Hepatocyte (in vitro differentiated cells): ENCODE results near the gene POLR3GL. TPM values are rescaled to one million over a fixed set of nuclear protein-coding genes. Genes with fewer than 3 reads are reported as not detected.

Experiments used
- DNase-seq: peaks from one replicate; pipeline ENCODE4 v3.0.0-alpha.2; 2016; ENCODE audit warnings: low spot score
- H2AFZ ChIP-seq: fragments of 200-600 bp; sonication (generic); 2 replicates; pipeline ENCODE4 v1.6.0; 2016; ENCODE audit warnings: antibody characterized with exemption, mild to moderate bottlenecking
- H3K27ac ChIP-seq: fragments of 200-600 bp; sonication (generic); 2 replicates; pipeline ENCODE4 v1.5.1; 2016; ENCODE audit warnings: mild to moderate bottlenecking
- H3K27me3 ChIP-seq: fragments of 200-600 bp; sonication (generic); 2 replicates; pipeline ENCODE4 v1.6.1; 2016
- H3K36me3 ChIP-seq: fragments of 200-600 bp; sonication (generic); replicated peaks from 2 replicates; pipeline ENCODE4 v1.5.1; 2016; ENCODE audit warnings: low read depth; ENCODE audit not compliant: insufficient read depth
- H3K4me1 ChIP-seq: fragments of 200-600 bp; sonication (generic); 2 replicates; pipeline ENCODE4 v1.5.1; 2016; ENCODE audit warnings: mild to moderate bottlenecking, moderate library complexity; ENCODE audit not compliant: insufficient read depth
- H3K4me2 ChIP-seq: fragments of 200-600 bp; sonication (generic); 2 replicates; pipeline ENCODE4 v1.6.0; 2016
- H3K4me3 ChIP-seq: fragments of 200-600 bp; sonication (generic); 2 replicates; pipeline ENCODE4 v1.5.1; 2016; ENCODE audit warnings: mild to moderate bottlenecking
- H3K79me2 ChIP-seq: fragments of 200-600 bp; sonication (generic); 2 replicates; pipeline ENCODE4 v1.6.0; 2017; ENCODE audit warnings: mild to moderate bottlenecking
- H3K9me2 ChIP-seq: fragments of 200-600 bp; sonication (generic); replicated peaks from 2 replicates; pipeline ENCODE4 v1.6.0; 2017; ENCODE audit warnings: mild to moderate bottlenecking; ENCODE audit not compliant: insufficient read depth
- H3K9me3 ChIP-seq: fragments of 200-600 bp; sonication (generic); 2 replicates; pipeline ENCODE4 v1.5.1; 2016; ENCODE audit warnings: low read depth, mild to moderate bottlenecking
- H4K20me1 ChIP-seq: fragments of 200-600 bp; sonication (generic); 2 replicates; pipeline ENCODE4 v1.6.0; 2016; ENCODE audit warnings: mild to moderate bottlenecking; ENCODE audit not compliant: insufficient read depth, poor library complexity, severe bottlenecking
- EZH2 ChIP-seq: fragments of 200-600 bp; sonication (generic); IDR thresholded peaks from 2 replicates; pipeline ENCODE4 v1.6.1; 2016; ENCODE audit warnings: antibody characterized with exemption, mild to moderate bottlenecking, borderline replicate concordance
- EZH2phosphoT487 ChIP-seq: fragments of 200-600 bp; sonication (generic); IDR thresholded peaks from one replicate; pipeline ENCODE4 v1.6.1; 2018; ENCODE audit warnings: antibody characterized with exemption, mild to moderate bottlenecking, low read depth, moderate library complexity; ENCODE audit not compliant: unreplicated experiment, severe bottlenecking
- WGBS: methylation state at CpG from one replicate; pipeline ENCODE4 v1.1.6; 2016; ENCODE audit warnings: low lambda C conversion rate; ENCODE audit errors: missing lambda C conversion rate; 5-methylcytosine and 5-hydroxymethylcytosine counted together
- polyA plus RNA-seq: library from polyadenylated mRNA; unstranded; fragments of >200 nt; fragmentation: Nextera tagmentation; extraction: Ambion mirVana; gene quantifications from 2 replicates; pipeline ENCODE4 v1.2.1, GENCODE V29; 2016
- total RNA-seq: library from RNA; depleted of rRNA; stranded (reverse); fragments of >200 nt; gene quantifications from 2 replicates; pipeline ENCODE4 v1.2.3, GENCODE V29; 2014
- TF ChIP-seq, protein P1 (sequence below): fragments of 200-600 bp; sonication (generic); IDR thresholded peaks from 2 replicates; pipeline ENCODE4 v1.5.1; 2016; ENCODE audit warnings: antibody characterized with exemption, mild to moderate bottlenecking; ENCODE audit not compliant: poor library complexity

The POLR3GL gene
- total and polyA plus RNA-seq, 2 experiments from 2014 or later, result 10.5 to 27.3 TPM

DNA sequence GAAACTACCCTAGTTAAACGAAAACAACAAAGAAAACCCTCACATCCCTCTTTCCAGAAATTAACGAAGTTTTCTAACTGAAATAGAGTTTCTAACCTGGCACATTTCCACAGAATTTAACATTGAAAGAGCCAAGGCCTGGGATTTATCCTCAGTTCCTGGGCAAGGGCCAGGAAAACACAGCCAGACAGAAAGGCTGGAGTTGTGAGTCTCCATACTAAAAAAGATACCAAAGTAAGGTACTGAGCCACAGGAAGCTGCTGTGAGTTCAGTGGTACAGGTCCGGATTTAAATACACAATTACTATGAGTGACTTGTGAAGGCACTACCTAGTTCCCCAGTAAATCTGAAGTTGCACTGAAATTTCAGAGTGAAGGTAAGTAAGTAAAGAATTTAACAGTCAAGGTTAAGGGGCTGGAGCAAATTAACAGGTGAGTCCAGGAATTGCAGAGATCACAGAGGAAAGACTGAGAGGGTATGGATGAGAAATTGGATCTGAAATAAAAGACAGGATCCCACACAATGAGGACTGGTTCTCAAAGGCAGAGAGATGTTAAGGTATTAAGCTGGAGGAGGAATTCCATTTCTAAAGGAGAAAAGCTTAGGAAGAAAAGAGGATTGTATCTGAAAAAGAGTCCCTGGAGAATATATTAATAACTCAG is 7.6 kb upstream of the POLR3GL start:
- H3K27ac ChIP-seq, result peak overlapping the region; percentile 88
- no peaks in the 10 kb centered on the region for H3K36me3 ChIP-seq
- WGBS, result 39% methylated on average over 3 of the region's 3 CpGs
- peaks cover 26% of the 10 kb centered on the region for H3K4me1 ChIP-seq
- peaks cover 40% of the 10 kb centered on the region for H3K79me2 ChIP-seq
- no peak for TF ChIP-seq EZH2
- no peak for TF ChIP-seq EZH2phosphoT487
- TF ChIP-seq, protein P1, sequence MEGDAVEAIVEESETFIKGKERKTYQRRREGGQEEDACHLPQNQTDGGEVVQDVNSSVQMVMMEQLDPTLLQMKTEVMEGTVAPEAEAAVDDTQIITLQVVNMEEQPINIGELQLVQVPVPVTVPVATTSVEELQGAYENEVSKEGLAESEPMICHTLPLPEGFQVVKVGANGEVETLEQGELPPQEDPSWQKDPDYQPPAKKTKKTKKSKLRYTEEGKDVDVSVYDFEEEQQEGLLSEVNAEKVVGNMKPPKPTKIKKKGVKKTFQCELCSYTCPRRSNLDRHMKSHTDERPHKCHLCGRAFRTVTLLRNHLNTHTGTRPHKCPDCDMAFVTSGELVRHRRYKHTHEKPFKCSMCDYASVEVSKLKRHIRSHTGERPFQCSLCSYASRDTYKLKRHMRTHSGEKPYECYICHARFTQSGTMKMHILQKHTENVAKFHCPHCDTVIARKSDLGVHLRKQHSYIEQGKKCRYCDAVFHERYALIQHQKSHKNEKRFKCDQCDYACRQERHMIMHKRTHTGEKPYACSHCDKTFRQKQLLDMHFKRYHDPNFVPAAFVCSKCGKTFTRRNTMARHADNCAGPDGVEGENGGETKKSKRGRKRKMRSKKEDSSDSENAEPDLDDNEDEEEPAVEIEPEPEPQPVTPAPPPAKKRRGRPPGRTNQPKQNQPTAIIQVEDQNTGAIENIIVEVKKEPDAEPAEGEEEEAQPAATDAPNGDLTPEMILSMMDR, result no peak
- peak overlapping the region; percentile 78 for H3K4me2 ChIP-seq
- H3K9me2 ChIP-seq, result no peaks in the 10 kb centered on the region
- H3K27me3 ChIP-seq, result peaks cover 16% of the 10 kb centered on the region
- no peaks in the 10 kb centered on the region for H4K20me1 ChIP-seq
- H3K9me3 ChIP-seq, result no peaks in the 10 kb centered on the region
- DNase-seq, result peak; percentile 28
- H3K4me3 ChIP-seq, result peak overlapping the region; percentile 60
- peak overlapping the region; percentile 47 for H2AFZ ChIP-seq

DNA sequence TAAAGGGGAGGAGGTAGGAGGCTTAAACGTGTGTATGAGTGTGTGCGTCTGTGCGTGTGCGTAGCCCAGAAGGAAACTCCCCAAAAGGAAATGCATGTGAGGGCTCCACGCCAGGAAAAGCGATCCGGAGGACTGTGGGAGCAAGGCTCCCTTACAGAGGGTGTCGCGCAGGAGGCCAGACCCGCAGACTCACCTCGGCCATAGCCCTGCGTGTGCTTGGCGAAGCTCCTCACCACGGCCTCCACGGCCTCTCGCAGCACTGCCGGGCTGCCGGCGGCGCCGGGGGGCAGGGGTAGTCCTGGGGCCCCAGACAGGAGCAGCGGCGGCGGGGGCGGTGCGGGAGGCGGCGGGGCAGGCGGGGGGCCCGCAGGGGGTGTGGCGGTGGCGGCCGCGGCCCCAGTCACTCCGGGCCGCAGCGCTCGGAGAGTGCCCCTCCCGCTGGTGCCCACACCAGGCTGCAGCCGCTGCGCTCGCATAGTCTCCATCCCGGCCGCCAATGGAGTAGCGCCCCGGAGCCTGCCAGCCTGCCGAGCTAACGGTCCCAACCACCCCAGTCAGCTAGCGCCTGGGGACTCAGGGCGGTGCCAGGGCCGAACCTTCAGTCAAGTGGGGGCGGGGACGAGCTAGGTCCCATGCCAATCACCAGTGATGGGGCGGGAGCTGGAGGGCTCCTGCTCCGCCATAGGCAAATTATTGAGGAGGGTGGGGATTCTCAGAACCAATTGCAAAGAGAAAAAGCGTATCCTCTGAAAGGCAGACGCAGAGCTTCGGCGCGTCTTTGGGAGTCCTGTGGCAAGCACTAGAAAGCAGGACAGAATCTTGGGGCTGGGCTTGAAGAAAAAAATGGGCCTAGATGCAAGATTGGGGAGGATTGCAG is 6.8 kb upstream of the POLR3GL start, which contains the start of gene LIX1L:
LIX1L (minus strand) TSS at position 575 of the 877 bp plus-strand sequence; CDS start at position 485, 90 bp downstream.
- Histone ChIP-seq H3K79me2 (peaks cover 32% of the 10 kb centered on the region), H3K9me3 (no peaks in the 10 kb centered on the region), H3K36me3 (no peaks in the 10 kb centered on the region), H3K4me1 (peaks cover 33% of the 10 kb centered on the region), H2AFZ (peak within 1 kb of the TSS; percentile 47), H3K4me2 (peak within 1 kb of the TSS; percentile 78), H3K4me3 (peak within 1 kb of the TSS; percentile 60), H3K9me2 (no peaks in the 10 kb centered on the region), H3K27me3 (peaks cover 21% of the 10 kb centered on the region), H3K27ac (peak within 1 kb of the TSS; percentile 88), H4K20me1 (no peaks in the 10 kb centered on the region)
- no peak for TF ChIP-seq EZH2
- WGBS, result 3% methylated on average over 35 of the region's 60 CpGs
- peak; percentile 97 for DNase-seq

DNA sequence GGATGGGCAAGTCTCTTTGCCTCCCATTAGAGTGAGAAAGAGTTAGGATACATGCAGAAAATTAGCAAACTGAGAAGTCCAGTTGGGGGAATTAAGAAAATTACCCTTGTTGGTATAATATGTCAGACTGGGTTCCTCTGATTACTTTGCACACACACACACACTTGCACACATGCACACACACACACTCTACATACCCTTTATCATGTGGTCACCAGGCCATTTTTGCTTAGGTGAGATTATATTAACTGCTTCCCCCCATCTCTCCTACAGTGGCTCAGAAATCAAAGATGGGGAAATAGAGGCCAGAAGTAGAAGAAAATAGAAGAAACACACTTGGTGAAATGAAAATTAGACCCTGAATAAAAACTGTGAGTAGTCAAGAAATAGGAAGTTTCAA is 5.8 kb upstream of the POLR3GL start:
- Histone ChIP-seq H3K36me3 (no peaks in the 10 kb centered on the region), H3K9me3 (no peaks in the 10 kb centered on the region), H4K20me1 (no peaks in the 10 kb centered on the region), H3K4me2 (no peak overlapping the region), H3K9me2 (no peaks in the 10 kb centered on the region), H3K27me3 (peaks cover 29% of the 10 kb centered on the region), H3K4me1 (peaks cover 42% of the 10 kb centered on the region), H3K79me2 (peaks cover 22% of the 10 kb centered on the region), H3K27ac (no peak overlapping the region), H3K4me3 (no peak overlapping the region), H2AFZ (no peak overlapping the region)
- DNase-seq, result no peak
- TF ChIP-seq, protein P1, result no peak
- TF ChIP-seq EZH2 (no peak), EZH2phosphoT487 (no peak)

DNA sequence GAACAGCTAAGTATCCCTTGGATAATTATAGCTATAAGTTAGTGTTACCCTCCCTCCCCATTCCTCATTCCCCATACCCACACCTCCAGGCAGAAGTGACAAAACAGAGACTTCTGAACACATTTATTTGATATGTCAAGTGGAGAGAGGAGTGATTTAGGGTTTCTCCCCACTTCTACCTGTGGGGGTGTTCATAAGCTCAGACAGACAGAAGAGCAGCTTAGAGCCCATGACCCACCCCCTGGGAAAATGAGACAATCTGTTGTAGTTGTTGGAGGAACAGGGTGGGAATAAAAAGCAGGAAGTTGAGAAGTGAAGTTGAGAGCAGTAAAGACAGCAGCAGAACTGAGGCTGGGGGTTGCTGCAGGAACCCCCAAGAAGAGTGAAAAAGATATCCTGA is 5.2 kb upstream of the POLR3GL start:
- Histone ChIP-seq H3K27me3 (peaks cover 29% of the 10 kb centered on the region), H3K27ac (no peak overlapping the region), H2AFZ (no peak overlapping the region), H3K79me2 (peaks cover 16% of the 10 kb centered on the region), H3K9me2 (no peaks in the 10 kb centered on the region), H3K4me2 (no peak overlapping the region), H3K4me1 (peaks cover 43% of the 10 kb centered on the region), H3K9me3 (no peaks in the 10 kb centered on the region), H3K4me3 (no peak overlapping the region), H3K36me3 (no peaks in the 10 kb centered on the region), H4K20me1 (no peaks in the 10 kb centered on the region)
- DNase-seq, result no peak
- TF ChIP-seq, protein P1, result no peak
- no peak for TF ChIP-seq EZH2phosphoT487
- no peak for TF ChIP-seq EZH2
